GM12873 (cell line): ENCODE data around the gene SRSF5.

Experiments used
- CTCF ChIP-seq: IDR thresholded peaks from 2 replicates; pipeline ENCODE4 v1.5.1; 2012; ENCODE audit warnings: low read depth, mild to moderate bottlenecking, moderate library complexity, low read length, control low read depth; ENCODE audit not compliant: insufficient read depth; ENCODE audit errors: missing control alignments

Gene SRSF5

GRCh38 chr14:69784942-69785341, 18.0 kb downstream of the SRSF5 start:
- no peak for TF ChIP-seq CTCF

- TF ChIP-seq CTCF, result no peak
These were observed 19.7 kb downstream of the SRSF5 start for GRCh38 chr14:69786603-69787002.

GRCh38 chr14:69789118-69789640, 22.2 kb downstream of the SRSF5 start:
- no peak for TF ChIP-seq CTCF

- no peak for TF ChIP-seq CTCF
These were observed 26.0 kb downstream of the SRSF5 start for GRCh38 chr14:69792887-69793421.

GRCh38 chr14:69794791-69795190, 27.8 kb downstream of the SRSF5 start:
- TF ChIP-seq CTCF, result no peak

GRCh38 chr14:69795691-69796090, 28.7 kb downstream of the SRSF5 start:
- no peak for TF ChIP-seq CTCF

GRCh38 chr14:69796797-69797500, 30.0 kb downstream of the SRSF5 start, which contains the start of gene SLC10A1:
TSS of gene SLC10A1 (minus strand) at chr14:69797241. CDS start at chr14:69797155, 86 bp downstream.
- no peak for TF ChIP-seq CTCF
